ENCODE results near the gene LAGE3. TPM values are rescaled to one million over a fixed set of nuclear protein-coding genes. Genes with fewer than 3 reads are reported as not detected.

The LAGE3 gene
- total RNA-seq, 6 experiments from 2014 or later, result 13.8 to 18.3 (median 17.4) TPM

DNA sequence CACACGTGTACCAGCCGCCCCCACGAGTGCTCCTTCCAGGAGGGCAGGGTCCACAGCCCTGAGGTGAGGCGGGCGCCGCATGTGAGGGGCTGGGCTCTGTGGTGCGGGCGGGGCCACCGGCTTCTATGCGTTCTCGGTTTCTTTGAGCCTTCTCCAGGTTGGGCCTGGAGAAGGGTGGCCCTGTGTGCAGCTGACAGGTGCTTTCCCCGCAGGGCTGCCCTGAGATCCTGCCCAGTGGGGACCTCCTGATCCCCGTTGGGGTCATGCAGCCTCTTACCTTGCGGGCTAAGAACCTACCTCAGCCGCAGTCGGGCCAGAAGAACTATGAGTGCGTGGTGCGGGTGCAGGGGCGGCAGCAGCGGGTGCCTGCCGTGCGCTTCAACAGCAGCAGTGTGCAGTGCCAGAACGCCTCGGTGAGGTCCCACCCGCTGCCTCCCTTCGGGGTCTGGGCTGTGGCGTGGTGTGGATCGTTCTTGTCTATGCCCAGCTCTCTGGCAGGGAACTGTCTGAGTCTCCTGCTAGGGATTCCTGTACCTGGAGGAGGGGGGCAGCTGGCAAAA lies 14.2 kb downstream of the LAGE3 start:
- Mint-ChIP-seq H3K9me3 (no peaks in the 10 kb centered on the region), H3K27ac (no peak overlapping the region), H3K36me3 (ENCODE audit: low read depth) (no peaks in the 10 kb centered on the region), H3K4me3 (no peak overlapping the region), H3K4me1 (ENCODE audit: low read depth) (no peaks in the 10 kb centered on the region), H3K27me3 (ENCODE audit: insufficient read depth) (no peaks in the 10 kb centered on the region)
- no peak for TF ChIP-seq CTCF (IDR thresholded peaks at IDR 0.05)
- no peak for DNase-seq

DNA sequence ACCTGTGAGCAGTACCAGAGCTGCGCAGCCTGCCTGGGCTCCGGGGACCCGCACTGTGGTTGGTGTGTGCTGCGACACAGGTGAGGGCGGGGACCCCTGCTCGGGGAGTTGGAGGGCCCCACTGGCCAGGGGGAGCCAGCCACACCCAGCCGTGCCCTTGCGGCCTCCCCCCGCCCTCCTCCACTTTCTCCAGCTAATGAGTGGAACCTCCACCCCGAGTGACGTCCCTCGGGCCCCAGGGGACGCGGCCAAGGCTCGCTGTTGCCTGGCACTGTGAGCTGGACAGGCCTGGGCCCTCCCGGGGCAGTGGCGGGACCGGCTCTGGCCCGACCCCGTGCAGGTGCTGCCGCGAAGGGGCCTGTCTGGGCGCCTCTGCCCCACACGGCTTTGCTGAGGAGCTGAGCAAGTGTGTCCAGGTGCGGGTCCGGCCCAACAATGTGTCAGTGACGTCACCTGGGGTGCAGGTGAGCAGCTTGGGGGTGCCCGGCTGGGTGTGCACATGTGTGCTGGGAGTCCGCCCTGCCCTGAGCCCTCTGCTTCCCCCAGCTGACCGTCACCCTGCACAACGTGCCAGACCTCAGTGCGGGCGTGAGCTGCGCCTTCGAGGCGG lies 15.4 kb downstream of the LAGE3 start:
- no peaks in the 10 kb centered on the region for H3K36me3 Mint-ChIP-seq (ENCODE audit: low read depth)
- DNase-seq, result no peak
- no peak for TF ChIP-seq CTCF (IDR thresholded peaks at IDR 0.05)
- no peaks in the 10 kb centered on the region for H3K4me1 Mint-ChIP-seq (ENCODE audit: low read depth)
- no peak overlapping the region for H3K27ac Mint-ChIP-seq
- no peaks in the 10 kb centered on the region for H3K9me3 Mint-ChIP-seq
- H3K27me3 Mint-ChIP-seq (ENCODE audit: insufficient read depth), result peaks cover 2% of the 10 kb centered on the region; the same call in 1 of the 2 replicates
- H3K4me3 Mint-ChIP-seq, result no peak overlapping the region

DNA sequence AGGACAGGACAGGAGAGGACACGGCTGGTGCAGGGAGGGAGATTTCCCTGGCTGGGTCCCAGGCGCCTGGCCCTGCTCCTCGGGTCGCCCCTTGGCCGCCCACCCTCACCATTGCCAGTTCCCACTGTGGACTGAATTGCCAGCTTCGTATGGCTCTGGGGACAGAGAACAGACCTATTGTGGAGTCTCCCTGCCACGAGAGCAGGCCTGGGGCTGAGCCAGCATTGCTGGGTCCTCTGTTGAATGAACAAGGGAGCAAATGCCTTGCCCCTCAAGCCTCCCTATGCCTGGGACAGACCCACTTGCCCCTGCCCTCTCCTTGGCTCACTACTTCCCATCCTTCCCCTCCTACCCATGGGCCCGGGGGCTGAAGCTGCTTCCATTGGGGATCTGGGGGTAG lies 16.7 kb downstream of the LAGE3 start:
- H3K4me1 Mint-ChIP-seq (ENCODE audit: low read depth), result 0 out of 2 replicates have a peak, but pooled peaks cover 2% of the 10 kb centered on the region
- no peak for DNase-seq
- peaks cover 3% of the 10 kb centered on the region; the same call in 1 of the 2 replicates for H3K27me3 Mint-ChIP-seq (ENCODE audit: insufficient read depth)
- no peaks in the 10 kb centered on the region for H3K36me3 Mint-ChIP-seq (ENCODE audit: low read depth)
- no peak overlapping the region for H3K4me3 Mint-ChIP-seq
- no peak for TF ChIP-seq CTCF (IDR thresholded peaks at IDR 0.05)
- H3K9me3 Mint-ChIP-seq, result no peaks in the 10 kb centered on the region
- H3K27ac Mint-ChIP-seq, result no peak overlapping the region

GRCh38 chrX:154460326-154460725 lies 18.8 kb downstream of the LAGE3 start:
- Mint-ChIP-seq H3K9me3 (no peaks in the 10 kb centered on the region), H3K4me3 (peak overlapping the region; percentile 89), H3K27ac (no peak overlapping the region; the same call in 1 of the 2 replicates), H3K36me3 (ENCODE audit: low read depth) (no peaks in the 10 kb centered on the region), H3K4me1 (ENCODE audit: low read depth) (0 out of 2 replicates have a peak, but pooled peaks cover 5% of the 10 kb centered on the region), H3K27me3 (ENCODE audit: insufficient read depth) (peaks cover 3% of the 10 kb centered on the region; the same call in 1 of the 2 replicates)
- no peak for TF ChIP-seq CTCF (IDR thresholded peaks at IDR 0.05)
- DNase-seq, result no peak

DNA sequence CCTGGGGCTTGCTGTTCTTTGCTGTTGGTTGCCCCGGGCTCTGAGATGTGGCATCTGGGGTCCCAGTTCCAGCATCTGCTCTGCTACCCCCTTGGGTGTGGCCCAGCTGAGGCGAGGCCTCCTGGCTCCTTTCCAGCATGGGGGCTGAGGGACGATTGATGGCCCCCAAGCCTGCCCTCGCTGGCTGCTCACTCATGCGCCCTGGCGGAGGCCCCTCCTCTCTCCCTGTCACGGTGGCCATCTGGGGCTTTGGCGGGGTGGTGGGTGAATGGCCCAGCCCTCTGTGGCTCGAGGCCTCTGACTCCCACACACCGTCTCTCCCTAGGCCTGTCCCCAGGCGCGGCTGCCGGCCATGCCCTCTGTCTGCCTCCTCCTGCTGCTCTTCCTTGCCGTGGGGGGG lies 19.2 kb downstream of the LAGE3 start:
- Mint-ChIP-seq H3K4me3 (peak overlapping the region; percentile 89), H3K36me3 (ENCODE audit: low read depth) (no peaks in the 10 kb centered on the region), H3K27me3 (ENCODE audit: insufficient read depth) (peaks cover 3% of the 10 kb centered on the region; the same call in 1 of the 2 replicates), H3K9me3 (no peaks in the 10 kb centered on the region), H3K4me1 (ENCODE audit: low read depth) (0 out of 2 replicates have a peak, but pooled peaks cover 5% of the 10 kb centered on the region), H3K27ac (no peak overlapping the region; the same call in 1 of the 2 replicates)
- TF ChIP-seq CTCF (IDR thresholded peaks at IDR 0.05), result no peak
- DNase-seq, result no peak
